Measurements from ENCODE around the gene SETD4. TPM values are rescaled to one million over a fixed set of nuclear protein-coding genes. Genes with fewer than 3 reads are reported as not detected.

Gene SETD4
- total RNA-seq, 2 donors from 2014 or later, result 18.2 to 29.1 TPM

DNA sequence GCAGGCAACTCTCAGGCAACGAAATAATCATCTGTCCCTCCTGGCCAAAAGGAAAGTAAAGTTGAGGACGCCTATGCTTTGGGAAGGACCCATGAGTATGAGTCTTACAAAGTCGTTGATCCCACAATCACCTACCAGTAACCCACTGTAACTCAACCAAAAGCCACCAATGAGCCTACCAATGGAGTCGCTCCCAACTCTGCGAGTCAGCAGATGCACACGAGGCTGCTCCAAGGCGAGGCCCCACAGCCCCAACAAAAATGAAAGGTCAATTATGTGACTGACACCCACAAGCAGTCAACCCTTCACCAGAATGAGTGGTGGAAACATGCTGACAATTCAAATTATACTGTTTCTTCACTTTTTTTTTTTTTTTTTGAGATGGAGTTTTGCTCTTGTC, 12.0 kb downstream of the SETD4 start:
- no peak for DNase-seq (ENCODE audit: low spot score)
- H3K27ac Mint-ChIP-seq, result no peak overlapping the region
- no peaks in the 10 kb centered on the region for H3K9me3 Mint-ChIP-seq
- ATAC-seq, result no peak
- no peak overlapping the region for H3K4me3 Mint-ChIP-seq
- peaks cover 0 to 9% of the 10 kb centered on the region in 2 donors for H3K4me1 Mint-ChIP-seq (ENCODE audit: low read depth in 2 of 2)
- H3K27me3 Mint-ChIP-seq, result no peaks in the 10 kb centered on the region
- H3K36me3 Mint-ChIP-seq, result peaks cover 22% of the 10 kb centered on the region

DNA sequence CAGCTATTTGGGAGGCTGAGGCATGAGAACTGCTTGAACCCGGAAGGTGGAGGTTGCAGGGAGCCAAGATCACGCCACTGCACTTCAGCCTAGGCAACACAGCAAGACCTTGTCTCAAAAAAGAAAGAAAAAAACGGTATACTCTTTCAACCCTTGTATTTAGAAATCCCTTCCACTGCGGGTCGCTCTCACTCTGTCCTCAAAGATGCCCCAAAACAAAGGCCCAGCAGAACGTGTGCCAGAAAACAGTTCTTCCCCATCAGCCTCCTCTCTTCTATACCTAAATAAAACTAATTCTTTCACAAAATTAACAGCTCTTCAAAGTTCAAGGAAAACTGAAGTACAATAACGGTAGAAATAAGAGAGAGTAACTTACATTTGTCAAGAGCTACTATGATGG, 13.2 kb downstream of the SETD4 start:
- DNase-seq (ENCODE audit: low spot score), result no peak
- Mint-ChIP-seq H3K4me3 (no peak overlapping the region), H3K36me3 (peaks cover 22% of the 10 kb centered on the region), H3K4me1 (ENCODE audit: low read depth in 2 of 2) (peaks cover 0 to 9% of the 10 kb centered on the region in 2 donors), H3K27ac (no peak overlapping the region), H3K27me3 (no peaks in the 10 kb centered on the region), H3K9me3 (no peaks in the 10 kb centered on the region)
- no peak for ATAC-seq

DNA sequence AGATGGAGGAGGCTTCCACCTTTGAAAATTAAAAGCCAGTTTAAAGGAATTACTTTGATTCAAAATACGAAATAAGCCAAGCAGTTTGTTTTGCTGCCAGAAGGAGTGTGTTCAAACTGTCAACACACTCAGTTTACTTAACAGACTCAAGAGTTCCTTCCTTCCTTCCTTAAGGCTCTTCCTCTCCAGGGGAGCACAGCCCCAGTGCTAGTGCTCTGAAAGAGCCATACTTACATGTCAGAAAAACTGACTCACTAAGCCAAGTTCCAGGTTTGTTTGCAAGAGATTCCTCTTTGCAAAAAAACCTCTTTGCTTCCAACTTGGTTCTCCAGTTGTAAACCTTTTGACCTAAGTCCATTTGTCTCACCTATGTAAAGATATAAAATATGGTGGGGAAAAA, 14.3 kb downstream of the SETD4 start:
- Mint-ChIP-seq H3K27me3 (no peaks in the 10 kb centered on the region), H3K36me3 (peaks cover 30% of the 10 kb centered on the region), H3K27ac (no peak overlapping the region), H3K4me1 (ENCODE audit: low read depth in 2 of 2) (peaks cover 0 to 9% of the 10 kb centered on the region in 2 donors), H3K9me3 (no peaks in the 10 kb centered on the region), H3K4me3 (no peak overlapping the region)
- ATAC-seq, result no peak
- no peak for DNase-seq (ENCODE audit: low spot score)

DNA sequence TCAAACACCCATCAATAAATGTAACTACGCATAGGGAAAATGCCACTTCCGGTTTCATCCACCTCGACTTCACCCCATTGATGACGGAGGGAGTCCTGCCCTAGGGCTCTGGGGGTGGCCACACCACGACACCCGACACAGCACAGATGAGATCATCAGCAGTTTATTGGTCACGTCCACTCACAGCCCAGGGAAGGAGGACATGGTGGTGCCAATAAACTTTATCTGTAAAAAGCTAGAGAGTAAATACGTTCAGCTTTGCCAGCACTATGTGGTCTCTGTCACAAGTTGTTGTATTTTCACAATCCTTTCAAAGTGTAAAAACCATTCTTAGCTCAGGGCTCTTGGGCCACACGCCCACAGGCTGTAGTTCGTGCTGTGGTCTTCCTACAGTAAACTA, 16.3 kb downstream of the SETD4 start:
- no peak overlapping the region for H3K27ac Mint-ChIP-seq
- ATAC-seq, result no peak
- DNase-seq (ENCODE audit: low spot score), result no peak
- H3K9me3 Mint-ChIP-seq, result no peaks in the 10 kb centered on the region
- no peaks in the 10 kb centered on the region for H3K27me3 Mint-ChIP-seq
- peaks cover 0 to 4% of the 10 kb centered on the region in 2 donors for H3K4me1 Mint-ChIP-seq (ENCODE audit: low read depth in 2 of 2)
- H3K4me3 Mint-ChIP-seq, result no peak overlapping the region
- peaks cover 30% of the 10 kb centered on the region for H3K36me3 Mint-ChIP-seq

DNA sequence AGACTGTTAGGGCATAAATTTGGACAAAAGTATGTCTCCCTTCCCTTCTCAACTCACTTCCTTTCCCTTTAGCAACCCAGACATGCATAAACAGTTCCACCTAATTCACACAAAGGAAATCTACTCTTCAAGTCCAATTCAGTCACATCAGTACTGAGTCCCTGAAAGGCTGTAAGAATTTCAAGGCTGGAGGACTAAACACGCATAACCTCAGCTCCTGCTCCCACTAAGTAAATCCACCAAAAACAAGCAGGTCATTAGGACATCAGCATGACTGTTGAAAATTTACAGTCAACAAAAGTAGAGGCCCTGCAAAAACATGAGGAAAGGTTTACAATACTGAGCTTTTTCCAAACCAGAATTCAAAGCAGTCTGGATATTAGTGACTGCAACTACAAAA, 18.4 kb downstream of the SETD4 start:
- no peaks in the 10 kb centered on the region for H3K27me3 Mint-ChIP-seq
- ATAC-seq, result no peak
- peaks cover 0 to 4% of the 10 kb centered on the region in 2 donors for H3K4me1 Mint-ChIP-seq (ENCODE audit: low read depth in 2 of 2)
- no peak for DNase-seq (ENCODE audit: low spot score)
- no peaks in the 10 kb centered on the region for H3K9me3 Mint-ChIP-seq
- H3K36me3 Mint-ChIP-seq, result peaks cover 34% of the 10 kb centered on the region
- no peak overlapping the region for H3K4me3 Mint-ChIP-seq
- H3K27ac Mint-ChIP-seq, result no peak overlapping the region

DNA sequence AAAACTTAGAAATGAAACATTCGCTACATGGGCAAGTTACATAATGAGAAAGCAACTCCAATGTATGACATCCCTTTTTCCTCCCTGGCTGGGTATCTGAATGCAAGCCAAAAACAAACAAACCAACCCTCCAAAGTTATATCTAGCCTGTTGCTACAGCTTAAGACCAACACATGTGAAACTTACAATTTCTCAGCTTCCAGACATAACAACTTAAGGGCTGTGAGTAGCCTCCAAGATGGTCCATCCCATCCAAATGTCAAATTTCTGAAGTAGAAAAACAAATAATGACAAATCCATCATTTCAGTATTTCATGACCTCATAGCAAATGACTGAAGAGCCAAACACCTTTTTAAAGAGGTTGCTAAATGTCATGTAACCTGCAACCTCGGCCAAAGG, 19.9 kb downstream of the SETD4 start:
- H3K4me1 Mint-ChIP-seq (ENCODE audit: low read depth in 2 of 2), result peaks cover 0 to 4% of the 10 kb centered on the region in 2 donors
- no peak overlapping the region for H3K27ac Mint-ChIP-seq
- H3K36me3 Mint-ChIP-seq, result peaks cover 42% of the 10 kb centered on the region
- no peak overlapping the region for H3K4me3 Mint-ChIP-seq
- no peaks in the 10 kb centered on the region for H3K27me3 Mint-ChIP-seq
- H3K9me3 Mint-ChIP-seq, result no peaks in the 10 kb centered on the region
- DNase-seq (ENCODE audit: low spot score) (no peak), ATAC-seq (no peak)

DNA sequence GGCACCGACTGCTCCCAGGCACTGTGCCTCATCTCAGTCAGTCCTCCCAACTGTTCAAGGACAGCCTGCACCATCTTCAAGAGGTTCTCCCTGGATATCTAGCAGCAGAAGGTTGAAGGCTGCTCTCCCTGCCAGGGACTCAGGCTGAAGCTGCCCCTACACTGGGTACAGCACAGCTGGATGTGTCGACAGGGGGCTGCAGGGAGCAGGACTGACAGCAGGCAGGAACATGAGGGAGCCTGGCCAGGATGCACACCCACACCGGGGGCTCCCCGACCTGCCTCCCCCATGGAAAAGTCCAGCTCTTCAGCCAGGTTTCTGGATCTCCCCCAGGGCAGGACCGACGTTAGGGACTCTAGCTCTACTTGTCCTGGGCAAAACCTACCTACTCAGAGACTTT, 20.5 kb downstream of the SETD4 start:
- H3K4me1 Mint-ChIP-seq (ENCODE audit: low read depth in 2 of 2), result peaks cover 0 to 2% of the 10 kb centered on the region in 2 donors

DNA sequence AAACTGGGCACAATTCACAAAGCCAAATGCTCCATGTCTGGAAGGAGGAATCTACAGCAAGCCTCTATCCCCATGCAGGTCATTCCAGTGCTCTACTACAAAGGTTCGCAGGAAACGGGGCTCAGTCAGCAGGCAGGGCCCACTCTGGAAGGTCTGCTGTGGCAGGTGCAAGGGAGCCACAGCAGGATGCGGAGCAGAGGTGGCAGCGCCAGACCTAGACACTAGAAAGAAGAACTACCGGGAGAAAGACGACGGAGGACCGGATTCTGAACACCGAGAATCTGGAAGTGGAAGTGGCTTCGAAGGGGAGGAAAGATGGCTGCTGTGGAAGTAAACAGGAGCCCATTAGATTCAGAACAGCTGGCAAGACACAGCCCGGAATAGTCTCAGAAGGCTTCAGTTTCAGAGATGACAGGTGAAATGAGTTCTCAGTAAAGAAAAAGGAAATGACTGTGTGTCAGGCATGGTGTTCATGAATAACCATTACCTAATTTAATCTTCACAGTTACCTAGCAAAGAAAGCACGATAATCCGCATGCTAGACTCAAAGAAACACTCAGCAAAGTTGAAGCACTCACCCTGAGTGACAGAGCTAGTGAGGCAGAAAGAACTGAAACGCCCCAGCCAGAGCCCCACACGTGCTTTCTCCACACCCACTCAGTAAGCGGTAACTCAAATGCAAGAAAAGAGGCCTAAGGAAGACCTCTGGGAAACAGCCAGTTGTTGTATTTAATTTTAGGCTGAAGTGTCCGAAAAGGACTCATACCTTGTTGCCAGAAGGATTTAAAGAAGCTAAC, 21.4 kb downstream of the SETD4 start:
- no peaks in the 10 kb centered on the region for H3K9me3 Mint-ChIP-seq
- DNase-seq (ENCODE audit: low spot score) (no peak), ATAC-seq (no peak)
- H3K4me3 Mint-ChIP-seq, result no peak overlapping the region
- peaks cover 32% of the 10 kb centered on the region for H3K36me3 Mint-ChIP-seq
- no peaks in the 10 kb centered on the region for H3K27me3 Mint-ChIP-seq
- no peaks in the 10 kb centered on the region for H3K4me1 Mint-ChIP-seq (ENCODE audit: low read depth in 2 of 2)
- H3K27ac Mint-ChIP-seq, result no peak overlapping the region

More for the DNA sequence above, 20.5 kb downstream of the SETD4 start:
- DNase-seq (ENCODE audit: low spot score) (no peak), ATAC-seq (no peak)
- peaks cover 38% of the 10 kb centered on the region for H3K36me3 Mint-ChIP-seq
- H3K27ac Mint-ChIP-seq, result no peak overlapping the region
- no peaks in the 10 kb centered on the region for H3K27me3 Mint-ChIP-seq
- H3K4me3 Mint-ChIP-seq, result no peak overlapping the region
- H3K9me3 Mint-ChIP-seq, result no peaks in the 10 kb centered on the region

DNA sequence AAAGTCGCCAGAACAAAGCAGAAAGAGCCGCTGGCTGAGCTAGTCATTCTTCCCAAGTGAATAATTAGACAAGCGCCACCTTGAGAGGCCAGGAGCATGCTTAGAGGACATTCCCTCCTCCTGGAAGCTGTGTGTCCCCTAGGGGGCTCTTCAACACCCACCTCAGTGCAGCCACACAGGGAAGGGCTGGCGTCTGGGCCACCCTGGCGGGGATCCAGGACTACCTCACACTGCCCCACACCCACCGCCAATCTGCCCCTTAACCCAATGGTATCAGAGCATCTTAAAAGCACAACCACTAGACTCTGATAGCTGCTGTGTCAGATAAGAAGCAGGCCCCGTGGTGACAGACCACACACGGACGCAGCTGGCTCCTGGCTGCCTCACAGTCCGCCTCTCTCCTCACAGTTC, 24.9 kb downstream of the SETD4 start:
- no peak overlapping the region for H3K27ac Mint-ChIP-seq
- no peaks in the 10 kb centered on the region for H3K4me1 Mint-ChIP-seq (ENCODE audit: low read depth in 2 of 2)
- no peaks in the 10 kb centered on the region for H3K27me3 Mint-ChIP-seq
- H3K9me3 Mint-ChIP-seq, result no peaks in the 10 kb centered on the region
- ATAC-seq, result no peak
- H3K36me3 Mint-ChIP-seq, result peaks cover 24% of the 10 kb centered on the region
- H3K4me3 Mint-ChIP-seq, result no peak overlapping the region
- no peak for DNase-seq (ENCODE audit: low spot score)

DNA sequence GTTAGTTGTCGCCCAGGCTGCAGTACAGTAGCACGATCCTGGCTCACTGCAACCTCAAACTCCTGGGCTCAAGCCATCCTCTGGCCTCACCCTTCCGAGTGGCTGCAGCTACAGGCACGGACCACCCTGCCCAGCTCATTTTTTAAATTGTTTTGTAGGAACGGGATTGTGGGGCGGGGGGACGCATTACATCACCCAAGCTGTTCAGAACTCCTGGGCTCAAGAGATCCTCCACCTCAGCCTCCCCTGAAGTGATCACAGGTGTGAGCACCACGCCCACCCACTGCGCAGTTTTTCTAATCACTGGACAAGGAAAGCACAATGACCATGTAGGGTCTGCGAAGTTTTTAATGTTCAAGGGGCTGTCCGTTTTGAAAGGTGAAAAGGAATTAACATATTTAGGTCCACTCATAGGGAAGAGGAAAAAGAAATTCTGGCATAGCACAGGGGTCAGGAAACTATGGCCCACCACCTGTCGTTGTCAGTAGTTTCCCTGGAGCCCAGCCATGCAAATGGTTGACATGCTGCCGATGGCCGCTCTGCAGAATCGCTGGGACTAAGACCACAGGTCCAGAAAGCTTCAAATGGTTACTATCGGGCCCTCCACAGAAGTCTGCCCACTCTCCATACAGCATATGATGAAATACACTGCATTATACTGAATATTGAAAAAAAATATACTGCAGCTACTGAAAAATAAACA, 26.0 kb downstream of the SETD4 start:
- no peaks in the 10 kb centered on the region for H3K27me3 Mint-ChIP-seq
- no peaks in the 10 kb centered on the region for H3K9me3 Mint-ChIP-seq
- H3K4me3 Mint-ChIP-seq, result no peak overlapping the region
- no peak for DNase-seq (ENCODE audit: low spot score)
- H3K4me1 Mint-ChIP-seq (ENCODE audit: low read depth in 2 of 2), result no peaks in the 10 kb centered on the region
- H3K36me3 Mint-ChIP-seq, result peaks cover 22% of the 10 kb centered on the region
- no peak for ATAC-seq
- H3K27ac Mint-ChIP-seq, result no peak overlapping the region

DNA sequence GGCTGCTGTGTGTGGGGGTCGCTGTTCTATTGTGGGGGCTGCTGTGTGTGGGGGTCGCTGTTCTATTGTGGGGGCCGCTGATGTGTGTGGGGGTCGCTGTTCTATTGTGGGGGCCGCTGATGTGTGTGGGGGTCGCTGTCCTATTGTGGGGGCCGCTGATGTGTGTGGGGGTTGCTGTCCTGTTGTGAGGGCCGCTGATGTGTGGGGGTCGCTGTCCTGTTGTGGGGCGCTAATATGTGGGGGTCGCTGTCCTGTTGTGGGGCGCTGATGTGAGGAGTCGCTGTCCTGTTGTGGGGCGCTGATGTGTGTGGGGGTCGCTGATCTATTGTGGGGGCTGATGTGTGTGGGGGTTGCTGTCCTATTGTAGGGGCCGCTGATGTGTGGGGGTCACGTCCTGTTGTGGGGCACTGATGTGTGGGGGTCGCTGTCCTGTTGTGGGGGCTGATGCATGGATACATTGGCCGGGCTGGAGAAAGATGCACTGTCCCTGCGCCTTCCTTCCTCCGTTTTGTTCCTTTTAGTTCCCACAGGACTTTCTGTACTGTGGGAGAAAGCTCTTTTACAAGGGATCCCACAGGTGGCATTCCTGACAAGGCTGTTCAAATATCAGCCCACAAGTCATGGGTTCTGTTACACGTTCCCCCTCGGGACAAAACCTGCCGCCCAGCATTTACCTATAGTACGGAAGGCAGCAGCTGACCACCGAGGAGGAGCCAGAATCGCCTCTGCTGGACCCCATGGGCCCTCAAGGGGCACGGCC, 27.5 kb downstream of the SETD4 start:
- no peaks in the 10 kb centered on the region for H3K27me3 Mint-ChIP-seq
- H3K4me1 Mint-ChIP-seq (ENCODE audit: low read depth in 2 of 2), result peaks cover 5 to 6% of the 10 kb centered on the region in 2 donors
- ATAC-seq (no peak), DNase-seq (ENCODE audit: low spot score) (no peak)
- peaks cover 9% of the 10 kb centered on the region for H3K36me3 Mint-ChIP-seq
- H3K27ac Mint-ChIP-seq, result no peak overlapping the region
- H3K9me3 Mint-ChIP-seq, result no peaks in the 10 kb centered on the region
- H3K4me3 Mint-ChIP-seq, result no peak overlapping the region

DNA sequence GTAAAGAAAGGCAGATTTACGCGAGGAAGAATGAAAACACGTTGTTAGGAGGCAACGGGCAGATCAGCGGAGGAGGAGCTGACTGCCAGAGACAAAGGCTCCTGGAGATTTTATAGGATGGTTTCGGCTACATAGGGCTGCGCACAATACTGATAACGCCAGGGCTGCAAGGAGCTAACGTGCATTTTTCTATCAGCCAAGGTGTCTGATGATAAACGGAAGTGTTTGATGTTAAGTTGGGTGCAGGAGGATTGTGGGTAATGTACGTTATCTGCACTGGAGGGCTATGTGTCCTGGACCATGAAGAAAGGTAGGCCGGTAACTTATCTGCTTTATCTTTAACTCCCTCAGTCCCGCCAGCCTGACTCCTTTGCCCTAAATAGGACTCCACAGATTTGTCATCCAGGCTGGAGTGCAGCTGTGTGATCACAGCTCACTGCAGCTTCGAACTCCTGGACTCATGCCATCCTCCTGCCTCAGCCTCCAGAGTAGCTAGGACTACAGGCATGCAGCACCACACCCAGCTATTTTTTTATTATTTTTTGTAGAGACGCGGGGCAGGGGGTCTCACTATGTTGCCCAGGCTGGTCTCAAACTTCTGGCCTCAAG, 29.6 kb downstream of the SETD4 start:
- no peak overlapping the region for H3K4me3 Mint-ChIP-seq
- DNase-seq (ENCODE audit: low spot score) (no peak), ATAC-seq (no peak)
- H3K27me3 Mint-ChIP-seq, result no peaks in the 10 kb centered on the region
- H3K9me3 Mint-ChIP-seq, result no peaks in the 10 kb centered on the region
- no peaks in the 10 kb centered on the region for H3K36me3 Mint-ChIP-seq
- H3K4me1 Mint-ChIP-seq (ENCODE audit: low read depth in 2 of 2), result peaks cover 5 to 6% of the 10 kb centered on the region in 2 donors
- H3K27ac Mint-ChIP-seq, result no peak overlapping the region

DNA sequence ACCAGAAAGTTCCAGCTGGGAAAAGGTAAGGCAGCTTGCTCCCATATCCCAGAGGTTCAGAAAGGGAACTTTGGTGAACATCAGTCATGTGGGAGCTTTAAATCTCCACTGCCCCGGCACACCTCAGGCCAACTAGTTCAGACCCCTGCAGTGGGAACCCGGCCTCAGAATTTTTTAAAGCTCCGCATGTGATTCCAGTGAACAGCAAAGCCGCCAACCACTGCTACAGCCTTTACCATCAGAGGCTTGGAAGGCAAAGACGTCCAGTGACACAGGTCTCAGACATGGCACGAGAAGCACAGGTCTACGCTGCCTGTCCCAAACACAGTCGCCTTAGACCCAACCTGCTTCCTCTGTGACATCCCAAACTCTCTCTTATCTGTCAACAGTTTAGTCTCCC, 31.0 kb downstream of the SETD4 start:
- H3K27me3 Mint-ChIP-seq, result no peaks in the 10 kb centered on the region
- DNase-seq (ENCODE audit: low spot score) (no peak), ATAC-seq (no peak)
- no peaks in the 10 kb centered on the region for H3K36me3 Mint-ChIP-seq
- H3K9me3 Mint-ChIP-seq, result no peaks in the 10 kb centered on the region
- H3K27ac Mint-ChIP-seq, result no peak overlapping the region
- peaks cover 5 to 6% of the 10 kb centered on the region in 2 donors for H3K4me1 Mint-ChIP-seq (ENCODE audit: low read depth in 2 of 2)
- H3K4me3 Mint-ChIP-seq, result no peak overlapping the region
